Fibroblast of villous mesenchyme (primary cell): ENCODE results near the gene ABHD3. TPM values are rescaled to one million over a fixed set of nuclear protein-coding genes. Genes with fewer than 3 reads are reported as not detected.

ENCODE experiments used
- DNase-seq: peaks from one replicate; pipeline ENCODE4 v3.0.0-alpha.2; 2010; ENCODE audit warnings: low read depth
- H3K4me3 ChIP-seq: 2 replicates; pipeline ENCODE4 v1.5.1; 2011; ENCODE audit warnings: low read depth, mild to moderate bottlenecking, low read length
- total RNA-seq: library from RNA; depleted of rRNA; stranded (reverse); fragments of >200 nt; gene quantifications from 2 replicates; pipeline ENCODE4 v1.2.3, GENCODE V29; 2012
- TF ChIP-seq, protein P1 (sequence below): IDR thresholded peaks from 2 replicates; pipeline ENCODE4 v1.5.1; 2012; ENCODE audit warnings: low read depth, mild to moderate bottlenecking, low read length; ENCODE audit not compliant: insufficient read depth

Gene ABHD3
- total RNA-seq, 1 donor = 8.6 TPM

DNA sequence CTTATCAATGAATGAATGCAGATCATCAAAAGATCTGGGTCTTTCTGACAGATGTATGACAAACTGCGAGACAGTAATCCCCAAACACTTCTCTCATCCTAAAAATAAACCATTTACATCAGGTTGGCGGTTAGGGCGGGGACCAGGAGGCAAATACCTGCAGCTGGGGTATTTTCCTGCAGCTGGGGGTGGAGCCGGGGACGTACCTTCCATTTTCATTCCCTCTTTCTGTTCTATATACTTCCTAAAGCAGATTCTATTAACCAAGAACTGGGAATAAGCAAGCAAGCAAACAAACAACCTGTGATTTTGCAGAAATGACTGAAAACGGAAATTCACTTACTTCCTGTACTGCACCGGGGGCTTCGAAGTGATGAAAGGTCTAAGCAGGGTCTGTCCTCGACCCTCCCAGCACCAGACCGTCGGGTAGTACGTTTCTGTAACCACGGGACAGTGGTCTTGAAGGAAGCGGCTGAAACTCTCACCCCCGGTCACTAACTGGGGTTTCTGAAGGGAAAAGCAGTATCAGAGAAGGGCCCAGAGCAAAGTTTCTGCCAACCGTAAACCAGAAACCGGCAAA lies 1.2 kb downstream of the ABHD3 start:
- DNase-seq = no peak
- TF ChIP-seq, protein P1, sequence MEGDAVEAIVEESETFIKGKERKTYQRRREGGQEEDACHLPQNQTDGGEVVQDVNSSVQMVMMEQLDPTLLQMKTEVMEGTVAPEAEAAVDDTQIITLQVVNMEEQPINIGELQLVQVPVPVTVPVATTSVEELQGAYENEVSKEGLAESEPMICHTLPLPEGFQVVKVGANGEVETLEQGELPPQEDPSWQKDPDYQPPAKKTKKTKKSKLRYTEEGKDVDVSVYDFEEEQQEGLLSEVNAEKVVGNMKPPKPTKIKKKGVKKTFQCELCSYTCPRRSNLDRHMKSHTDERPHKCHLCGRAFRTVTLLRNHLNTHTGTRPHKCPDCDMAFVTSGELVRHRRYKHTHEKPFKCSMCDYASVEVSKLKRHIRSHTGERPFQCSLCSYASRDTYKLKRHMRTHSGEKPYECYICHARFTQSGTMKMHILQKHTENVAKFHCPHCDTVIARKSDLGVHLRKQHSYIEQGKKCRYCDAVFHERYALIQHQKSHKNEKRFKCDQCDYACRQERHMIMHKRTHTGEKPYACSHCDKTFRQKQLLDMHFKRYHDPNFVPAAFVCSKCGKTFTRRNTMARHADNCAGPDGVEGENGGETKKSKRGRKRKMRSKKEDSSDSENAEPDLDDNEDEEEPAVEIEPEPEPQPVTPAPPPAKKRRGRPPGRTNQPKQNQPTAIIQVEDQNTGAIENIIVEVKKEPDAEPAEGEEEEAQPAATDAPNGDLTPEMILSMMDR = no peak
- peak overlapping the region; percentile 87 for H3K4me3 ChIP-seq

DNA sequence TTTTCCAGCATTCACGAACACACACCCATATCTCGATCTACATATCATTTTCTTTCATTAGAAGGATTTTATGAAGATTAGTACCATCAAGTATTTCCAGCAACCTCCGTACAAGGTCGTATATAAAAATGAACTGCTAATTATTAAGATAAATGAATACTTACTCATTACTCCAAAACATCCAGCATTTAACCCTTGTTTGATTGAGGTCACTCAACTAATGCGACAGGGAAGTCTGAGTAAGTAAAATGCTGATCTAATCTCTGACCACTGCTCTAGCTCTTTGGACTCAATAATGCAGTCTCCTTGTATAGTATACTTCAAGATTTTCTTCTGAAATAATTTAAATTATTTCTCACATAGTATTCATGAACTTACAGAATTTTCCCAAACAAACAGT lies 2.0 kb downstream of the ABHD3 start:
- H3K4me3 ChIP-seq = no peak overlapping the region
- no peak for DNase-seq

DNA sequence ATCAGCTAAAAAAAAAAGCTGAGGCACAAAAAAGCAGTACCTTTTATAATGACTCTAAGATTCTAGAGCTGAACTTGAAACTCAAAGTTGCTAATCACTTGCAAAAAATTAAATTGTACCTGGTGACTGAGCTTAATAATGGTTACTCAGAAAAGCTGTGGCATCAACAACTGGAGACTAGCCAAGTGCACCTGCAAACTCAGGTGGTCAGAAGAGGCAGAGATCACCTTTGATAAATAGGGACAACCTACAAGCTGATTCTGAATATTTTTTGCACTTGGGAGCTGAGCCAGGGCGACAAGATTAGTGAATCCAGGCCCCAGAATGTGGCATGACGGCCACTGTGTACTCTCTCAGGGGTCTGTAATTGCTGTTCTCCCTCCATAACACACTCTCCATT lies 3.0 kb downstream of the ABHD3 start:
- TF ChIP-seq, protein P1 = no peak
- DNase-seq = no peak

More for the DNA sequence above, 2.0 kb downstream of the ABHD3 start:
- TF ChIP-seq, protein P1 = no peak

DNA sequence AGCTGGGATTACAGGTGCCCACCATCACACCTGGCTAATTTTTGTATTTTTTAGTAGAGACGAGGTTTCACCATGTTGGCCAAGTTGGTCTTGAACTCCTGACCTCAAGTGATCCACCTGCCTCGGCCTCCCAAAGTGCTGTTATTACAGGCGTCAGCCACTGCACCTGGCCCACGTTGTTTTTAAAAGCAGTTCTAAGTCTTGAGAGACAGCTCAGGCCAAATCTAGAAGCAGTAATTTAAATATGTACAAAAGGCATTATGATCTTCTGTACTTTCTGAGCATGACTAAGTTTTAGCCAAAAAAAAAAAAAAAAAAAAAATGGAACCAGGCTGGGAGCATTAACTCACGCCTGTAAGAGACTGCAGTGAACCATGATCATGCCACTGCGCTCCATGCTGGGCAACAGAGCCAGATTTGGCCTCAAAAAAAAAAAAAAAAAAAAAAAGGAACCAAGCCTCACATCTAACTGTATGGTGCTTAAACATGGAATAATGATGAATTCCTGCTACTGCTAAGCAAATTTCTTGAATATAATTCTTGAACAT lies 4.0 kb downstream of the ABHD3 start:
- DNase-seq = no peak
- TF ChIP-seq, protein P1 = no peak
- no peak overlapping the region for H3K4me3 ChIP-seq

More for the DNA sequence above, 3.0 kb downstream of the ABHD3 start:
- no peak overlapping the region for H3K4me3 ChIP-seq

DNA sequence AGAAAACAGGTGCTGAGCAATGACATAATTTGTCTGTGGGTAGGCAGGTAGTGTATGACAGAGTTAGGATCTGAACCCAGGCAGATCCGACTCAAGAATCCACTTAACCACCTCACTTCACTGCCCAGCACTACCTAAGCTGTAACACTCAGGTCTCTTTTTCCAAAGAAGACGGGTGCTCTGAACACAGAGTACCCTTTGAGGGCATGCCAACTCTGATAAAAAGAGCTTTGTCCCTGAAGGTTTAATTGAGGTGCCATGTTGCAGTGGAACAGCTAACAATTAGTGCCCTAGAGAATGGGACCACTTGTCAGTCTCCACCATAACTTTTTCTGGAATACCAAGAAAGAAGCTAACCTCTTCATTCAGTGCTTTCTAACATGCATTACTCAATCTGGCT lies 11.3 kb downstream of the ABHD3 start:
- H3K4me3 ChIP-seq = no peak overlapping the region
- TF ChIP-seq, protein P1 = no peak
- no peak for DNase-seq

DNA sequence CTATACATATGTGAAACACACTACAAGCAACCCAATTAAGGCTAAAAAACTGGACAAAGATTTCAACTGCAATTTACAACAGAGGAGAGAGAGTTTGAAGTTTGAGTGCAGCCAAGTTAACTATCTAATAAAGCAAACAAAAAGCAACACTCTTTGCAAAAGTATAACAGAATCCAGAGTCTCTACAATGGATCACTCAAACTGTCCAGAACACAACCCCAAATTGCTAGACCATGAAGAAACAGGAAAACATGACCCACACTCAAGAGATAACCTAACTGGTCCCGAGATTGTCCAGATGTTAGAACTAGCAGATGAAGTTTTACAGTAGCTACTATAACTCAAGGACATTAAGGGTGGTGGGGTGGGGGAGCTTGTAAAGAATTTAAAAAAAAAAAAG lies 14.8 kb downstream of the ABHD3 start:
- TF ChIP-seq, protein P1 = no peak
- H3K4me3 ChIP-seq = no peak overlapping the region
- no peak for DNase-seq
